Lung (tissue), 12 donors: ENCODE results near the gene DCAF15. TPM values are rescaled to one million over a fixed set of nuclear protein-coding genes. Genes with fewer than 3 reads are reported as not detected.

ENCODE experiments used
- ATAC-seq: fragments of 200-7000 bp; cut with Tn5 transposase; one replicate; pipeline ENCODE4 v1.9.1; 2020; ENCODE audit warnings: moderate number of reproducible peaks; ENCODE audit not compliant: insufficient read depth, low FRiP score
- DNase-seq, 3 donors: peaks; one replicate each; pipeline ENCODE4 v3.0.0-alpha.2; 2013 to 2017
- H3K27ac ChIP-seq, 2 donors: one replicate each; pipeline ENCODE4 v1.5.1; 2013; ENCODE audit warnings: mild to moderate bottlenecking in 2 of 2, moderate library complexity in 2 of 2, control low read depth in 1 of 2, inconsistent platforms in 1 of 2, low read depth in 1 of 2, low read length in 1 of 2
- H3K27me3 ChIP-seq, 3 donors: one replicate each; pipeline ENCODE4 v1.5.1; 2013; ENCODE audit warnings: low read length in 2 of 3; ENCODE audit not compliant: control insufficient read depth in 3 of 3, insufficient read depth in 3 of 3
- H3K36me3 ChIP-seq, 4 donors: one replicate each; pipeline ENCODE4 v1.5.1; 2013; ENCODE audit warnings: low read length in 4 of 4, mild to moderate bottlenecking in 1 of 4, moderate library complexity in 1 of 4; ENCODE audit not compliant: control insufficient read depth in 4 of 4, insufficient read depth in 4 of 4
- H3K4me1 ChIP-seq, 5 donors: one replicate each; pipeline ENCODE4 v1.5.1; 2013; ENCODE audit warnings: low read length in 5 of 5, mild to moderate bottlenecking in 2 of 5, moderate library complexity in 1 of 5; ENCODE audit not compliant: control insufficient read depth in 5 of 5, insufficient read depth in 5 of 5
- H3K4me3 ChIP-seq: one replicate; pipeline ENCODE4 v1.5.1; 2013; ENCODE audit warnings: mild to moderate bottlenecking, control low read depth, moderate library complexity
- H3K9ac ChIP-seq, 2 donors: one replicate each; pipeline ENCODE4 v1.5.1; 2013; ENCODE audit warnings: low read length in 2 of 2, control low read depth in 1 of 2; ENCODE audit not compliant: insufficient read depth in 1 of 2
- H3K9me3 ChIP-seq, 4 donors: one replicate each; pipeline ENCODE4 v1.5.1; 2013; ENCODE audit warnings: low read length in 3 of 4, mild to moderate bottlenecking in 1 of 4, moderate library complexity in 1 of 4; ENCODE audit not compliant: control insufficient read depth in 4 of 4, insufficient read depth in 3 of 4
- CTCF ChIP-seq: IDR thresholded peaks from 2 replicates; pipeline ENCODE4 v1.5.1; 2012; ENCODE audit warnings: mild to moderate bottlenecking; ENCODE audit errors: control extremely low read depth, extremely low read depth
- WGBS, 2 donors: extraction: QIAGEN DNeasy Blood & Tissue Kit; methylation state at CpG; one replicate each; pipeline ENCODE4 v1.1.7; 2013; 5-methylcytosine and 5-hydroxymethylcytosine counted together
- polyA plus RNA-seq, 2 donors: library from polyadenylated mRNA; stranded (reverse); fragments of 200-250 nt; gene quantifications; one replicate each; pipeline ENCODE4 v1.2.1, GENCODE V29; 2013
- total RNA-seq, 2 donors: library from RNA; depleted of rRNA in 1 of 2; stranded (reverse); fragments of >200 nt in 1 of 2; gene quantifications; one replicate each; pipeline ENCODE4 v1.2.1, GENCODE V29; 2014 to 2021
- donor health status: control.
- donor health status: control.
- donor health status: Bipolar disorder and iron deficiency.
- donor health status: healthy.
- donor health status: DM: yes; HTN: yes; CAD: no.

DCAF15 gene
- total and polyA plus RNA-seq, 4 donors: 13.8 to 56.1 (median 33.4) TPM

GRCh38 chr19:13946414-13946813, 5.9 kb upstream of the DCAF15 start:
- Histone ChIP-seq H3K9me3 (no peaks in the 10 kb centered on the region), H3K36me3 (no peaks in the 10 kb centered on the region), H3K4me1 (no peaks in the 10 kb centered on the region), H3K27me3 (no peaks in the 10 kb centered on the region), H3K4me3 (no peak overlapping the region), H3K27ac (no peak overlapping the region), H3K9ac (no peak overlapping the region)
- no peak for ATAC-seq
- 96% methylated on average over 4 of the region's 4 CpGs for WGBS, 2 donors
- DNase-seq: no peak
- TF ChIP-seq CTCF: no peak

- 88 to 94% methylated on average over 2 of the region's 2 CpGs for WGBS, 2 donors
- Histone ChIP-seq H3K36me3 (peaks cover 4 to 9% (median 5%) of the 10 kb centered on the region in 4 donors), H3K9me3 (no peaks in the 10 kb centered on the region), H3K27me3 (no peaks in the 10 kb centered on the region), H3K4me1 (peaks cover 0 to 11% (median 7%) of the 10 kb centered on the region in 5 donors), H3K9ac (no peak overlapping the region), H3K4me3 (no peak overlapping the region), H3K27ac (no peak overlapping the region)
- DNase-seq (no peak), ATAC-seq (no peak)
- TF ChIP-seq CTCF: no peak
Observed at GRCh38 chr19:13951043-13951442, 1.3 kb upstream of the DCAF15 start.

DNA sequence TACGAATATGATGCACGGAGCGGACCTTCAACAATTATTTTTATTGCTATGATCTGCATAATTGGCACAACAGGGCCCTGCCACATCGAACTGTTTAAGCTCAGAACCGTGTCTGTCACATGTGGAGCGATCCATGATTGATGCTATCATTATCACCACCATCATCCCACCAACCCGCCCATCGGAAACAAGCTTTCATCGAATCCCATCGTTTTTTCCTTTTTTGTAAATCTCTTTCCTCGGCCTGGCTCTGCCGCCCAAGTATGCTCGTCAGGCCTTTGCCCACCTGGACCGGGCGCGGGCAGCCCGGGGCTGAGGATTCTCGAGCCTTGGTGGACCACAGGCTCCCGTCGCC, 533 bp upstream of the DCAF15 start:
- Histone ChIP-seq H3K4me3 (peak overlapping the region; percentile 36), H3K36me3 (peaks cover 5 to 16% (median 11%) of the 10 kb centered on the region in 4 donors), H3K9ac (peak overlapping the region in 1 of 2 donors; percentile 16), H3K27me3 (no peaks in the 10 kb centered on the region), H3K4me1 (peaks cover 0 to 11% (median 7%) of the 10 kb centered on the region in 5 donors), H3K27ac (no peak overlapping the region), H3K9me3 (no peaks in the 10 kb centered on the region)
- WGBS, 2 donors: 12 to 13% methylated on average over 20 of the region's 20 CpGs
- ATAC-seq (no peak), DNase-seq (no peak)
- TF ChIP-seq CTCF: no peak

GRCh38 chr19:13952931-13953531, 722 bp downstream of the DCAF15 start:
- H3K4me1 ChIP-seq: peaks cover 0 to 11% (median 7%) of the 10 kb centered on the region in 5 donors
- WGBS, 2 donors: 4 to 7% methylated on average over 13 of the region's 13 CpGs
- DNase-seq: peak in 2 of 3 donors; percentile 34 to 39
- TF ChIP-seq CTCF: no peak
- peak overlapping the region in 1 of 2 donors; percentile 21 for H3K27ac ChIP-seq
- H3K4me3 ChIP-seq: peak overlapping the region; percentile 70
- no peaks in the 10 kb centered on the region for H3K27me3 ChIP-seq
- no peak for ATAC-seq
- peak overlapping the region in 1 of 2 donors; percentile 58 for H3K9ac ChIP-seq
- H3K9me3 ChIP-seq: no peaks in the 10 kb centered on the region
- peaks cover 5 to 26% (median 15%) of the 10 kb centered on the region in 4 donors for H3K36me3 ChIP-seq
